ENCODE results near the gene ODC1.

GRCh38 chr2:10400978-10401951 lies 46.9 kb downstream of the ODC1 start:
- TF ChIP-seq, protein P1, sequence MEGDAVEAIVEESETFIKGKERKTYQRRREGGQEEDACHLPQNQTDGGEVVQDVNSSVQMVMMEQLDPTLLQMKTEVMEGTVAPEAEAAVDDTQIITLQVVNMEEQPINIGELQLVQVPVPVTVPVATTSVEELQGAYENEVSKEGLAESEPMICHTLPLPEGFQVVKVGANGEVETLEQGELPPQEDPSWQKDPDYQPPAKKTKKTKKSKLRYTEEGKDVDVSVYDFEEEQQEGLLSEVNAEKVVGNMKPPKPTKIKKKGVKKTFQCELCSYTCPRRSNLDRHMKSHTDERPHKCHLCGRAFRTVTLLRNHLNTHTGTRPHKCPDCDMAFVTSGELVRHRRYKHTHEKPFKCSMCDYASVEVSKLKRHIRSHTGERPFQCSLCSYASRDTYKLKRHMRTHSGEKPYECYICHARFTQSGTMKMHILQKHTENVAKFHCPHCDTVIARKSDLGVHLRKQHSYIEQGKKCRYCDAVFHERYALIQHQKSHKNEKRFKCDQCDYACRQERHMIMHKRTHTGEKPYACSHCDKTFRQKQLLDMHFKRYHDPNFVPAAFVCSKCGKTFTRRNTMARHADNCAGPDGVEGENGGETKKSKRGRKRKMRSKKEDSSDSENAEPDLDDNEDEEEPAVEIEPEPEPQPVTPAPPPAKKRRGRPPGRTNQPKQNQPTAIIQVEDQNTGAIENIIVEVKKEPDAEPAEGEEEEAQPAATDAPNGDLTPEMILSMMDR (IDR thresholded peaks at IDR 0.05), result no peak
- TF ChIP-seq, protein P2, sequence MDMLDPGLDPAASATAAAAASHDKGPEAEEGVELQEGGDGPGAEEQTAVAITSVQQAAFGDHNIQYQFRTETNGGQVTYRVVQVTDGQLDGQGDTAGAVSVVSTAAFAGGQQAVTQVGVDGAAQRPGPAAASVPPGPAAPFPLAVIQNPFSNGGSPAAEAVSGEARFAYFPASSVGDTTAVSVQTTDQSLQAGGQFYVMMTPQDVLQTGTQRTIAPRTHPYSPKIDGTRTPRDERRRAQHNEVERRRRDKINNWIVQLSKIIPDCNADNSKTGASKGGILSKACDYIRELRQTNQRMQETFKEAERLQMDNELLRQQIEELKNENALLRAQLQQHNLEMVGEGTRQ (CRISPR knock-in tag; IDR thresholded peaks at IDR 0.05), result no peak
- TF ChIP-seq TCF7 (CRISPR knock-in tag; IDR thresholded peaks at IDR 0.05; ENCODE audit: low read depth) (no peak), MAX (CRISPR knock-in tag; IDR thresholded peaks at IDR 0.05) (no peak), SP1 (CRISPR knock-in tag; conservative IDR thresholded peaks at IDR 0.05) (no peak), ELF4 (CRISPR knock-in tag; IDR thresholded peaks at IDR 0.05; ENCODE audit: low read depth) (no peak), CREM (CRISPR knock-in tag; IDR thresholded peaks at IDR 0.05) (no peak), MYBL2 (CRISPR knock-in tag; IDR thresholded peaks at IDR 0.05) (no peak), JUN (CRISPR knock-in tag; IDR thresholded peaks at IDR 0.05) (no peak)
- TF ChIP-seq, protein P3, sequence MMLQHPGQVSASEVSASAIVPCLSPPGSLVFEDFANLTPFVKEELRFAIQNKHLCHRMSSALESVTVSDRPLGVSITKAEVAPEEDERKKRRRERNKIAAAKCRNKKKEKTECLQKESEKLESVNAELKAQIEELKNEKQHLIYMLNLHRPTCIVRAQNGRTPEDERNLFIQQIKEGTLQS (CRISPR knock-in tag; conservative IDR thresholded peaks at IDR 0.05), result no peak
